ENCODE results near the gene RPL32. TPM values are rescaled to one million over a fixed set of nuclear protein-coding genes. Genes with fewer than 3 reads are reported as not detected.
A peak's percentile ranks its signal among the peaks of the same experiment; 100 is the strongest.

RPL32 gene
- total and polyA plus RNA-seq, 2 donors (not counting 3 experiments of a cell fraction or from before 2014, with no cell fraction given) = 1,075 to 1,588 TPM

GRCh38 chr3:12869035-12869621 is 27.8 kb upstream of the RPL32 start:
- peak overlapping the region in 1 of 3 experiments; percentile 4 for H3K4me3 ChIP-seq (replicated peaks in 1 of 3; ENCODE audit: insufficient read depth in 1 of 3, low read depth in 1 of 3, low read length in 3 of 3)
- DNase-seq (ENCODE audit: low read depth, low spot score) (peak; percentile 18), FAIRE-seq (peak; percentile 64)
- H3K9me1 ChIP-seq (replicated peaks; ENCODE audit: control insufficient read depth, extremely low read depth, insufficient read depth, low read length) = no peaks in the 10 kb centered on the region
- POLR2A ChIA-PET = interaction anchor here (0.7 kb wide), 1 partner anchor 136 kb away, joined by 3 read pairs; no protein-coding TSS in a partner anchor
- H3K27ac ChIP-seq (ENCODE audit: insufficient read depth, low read depth, low read length) = no peak overlapping the region
- no peaks in the 10 kb centered on the region for H3K36me3 ChIP-seq (ENCODE audit: control insufficient read depth in 2 of 2, extremely low read depth in 1 of 2, insufficient read depth in 2 of 2, low read length in 2 of 2)
- peak overlapping the region; percentile 59 for H2AFZ ChIP-seq (ENCODE audit: low read depth, low read length)
- H3K9ac ChIP-seq (replicated peaks; ENCODE audit: extremely low read depth, insufficient read depth, low read length) = no peak overlapping the region
- dilution Hi-C loops (cut with MboI; ENCODE audit: extremely low pct_ligation_motif_present, low sequenced_read_pairs) (no loop called here), intact Hi-C loops (cut with micrococcal nuclease) (no loop called here)
- BruUV-seq (replicated peaks) = no TSS peak
- peaks cover 0 to 1% of the 10 kb centered on the region in 2 experiments for H3K27me3 ChIP-seq (ENCODE audit: control insufficient read depth in 2 of 2, insufficient read depth in 2 of 2, low read length in 2 of 2)
- H3K9me3 ChIP-seq (replicated peaks; ENCODE audit: control insufficient read depth, insufficient read depth, low read length) = no peaks in the 10 kb centered on the region
- CTCF ChIA-PET = interaction anchor here (0.7 to 8.0 kb wide), 8 partner anchors 9 to 127 kb away, joined by 3 to 101 read pairs (median 12); partner anchors contain the start of gene RPL32
- no peak overlapping the region for H3K4me2 ChIP-seq (ENCODE audit: insufficient read depth, low read length)
- TF ChIP-seq POLR2A (IDR thresholded peaks at IDR 0.05; ENCODE audit: low read depth, low read length) (no peak), JUN (IDR thresholded peaks at IDR 0.05; ENCODE audit: borderline replicate concordance, insufficient read depth, insufficient read length, low read depth) (no peak), POLR2AphosphoS5 (IDR thresholded peaks at IDR 0.05; ENCODE audit: insufficient read depth, low read depth, low read length) (no peak), GATA2 (IDR thresholded peaks at IDR 0.05; ENCODE audit: insufficient read depth, insufficient read length, low read depth, low read length) (no peak), EZH2 (IDR thresholded peaks at IDR 0.05; ENCODE audit: borderline replicate concordance, low read depth, low read length, severe bottlenecking) (no peak)
- TF ChIP-seq, protein P1, sequence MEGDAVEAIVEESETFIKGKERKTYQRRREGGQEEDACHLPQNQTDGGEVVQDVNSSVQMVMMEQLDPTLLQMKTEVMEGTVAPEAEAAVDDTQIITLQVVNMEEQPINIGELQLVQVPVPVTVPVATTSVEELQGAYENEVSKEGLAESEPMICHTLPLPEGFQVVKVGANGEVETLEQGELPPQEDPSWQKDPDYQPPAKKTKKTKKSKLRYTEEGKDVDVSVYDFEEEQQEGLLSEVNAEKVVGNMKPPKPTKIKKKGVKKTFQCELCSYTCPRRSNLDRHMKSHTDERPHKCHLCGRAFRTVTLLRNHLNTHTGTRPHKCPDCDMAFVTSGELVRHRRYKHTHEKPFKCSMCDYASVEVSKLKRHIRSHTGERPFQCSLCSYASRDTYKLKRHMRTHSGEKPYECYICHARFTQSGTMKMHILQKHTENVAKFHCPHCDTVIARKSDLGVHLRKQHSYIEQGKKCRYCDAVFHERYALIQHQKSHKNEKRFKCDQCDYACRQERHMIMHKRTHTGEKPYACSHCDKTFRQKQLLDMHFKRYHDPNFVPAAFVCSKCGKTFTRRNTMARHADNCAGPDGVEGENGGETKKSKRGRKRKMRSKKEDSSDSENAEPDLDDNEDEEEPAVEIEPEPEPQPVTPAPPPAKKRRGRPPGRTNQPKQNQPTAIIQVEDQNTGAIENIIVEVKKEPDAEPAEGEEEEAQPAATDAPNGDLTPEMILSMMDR (IDR thresholded peaks at IDR 0.05; ENCODE audit: extremely low read depth in 1 of 2, insufficient read depth in 1 of 2, low read depth in 1 of 2, low read length in 2 of 2) = no peak
- H3K79me2 ChIP-seq (ENCODE audit: control insufficient read depth, insufficient read depth, low read length) = no peaks in the 10 kb centered on the region
- no peaks in the 10 kb centered on the region for H3K4me1 ChIP-seq (ENCODE audit: control insufficient read depth, extremely low read depth, insufficient read depth, low read length)
- H4K20me1 ChIP-seq (replicated peaks; ENCODE audit: control insufficient read depth, extremely low read depth, insufficient read depth, low read length) = no peaks in the 10 kb centered on the region

All from endothelial cell of umbilical vein (primary cell).